Endodermal cell (in vitro differentiated cells): ENCODE data around the gene ACAD10. TPM values are rescaled to one million over a fixed set of nuclear protein-coding genes. Genes with fewer than 3 reads are reported as not detected.

Experiments used
- DNase-seq: peaks from one replicate; pipeline ENCODE4 v3.0.0-alpha.2; 2017
- H3K27ac ChIP-seq: 2 replicates; pipeline ENCODE4 v1.5.1; 2013; ENCODE audit warnings: mild to moderate bottlenecking, low read depth, low read length, moderate library complexity
- H3K27me3 ChIP-seq: 2 replicates; pipeline ENCODE4 v1.6.1; 2013; ENCODE audit warnings: mild to moderate bottlenecking, low read length, moderate library complexity; ENCODE audit not compliant: insufficient read depth, control insufficient read depth, poor library complexity, severe bottlenecking
- H3K36me3 ChIP-seq: 2 replicates; pipeline ENCODE4 v1.7.0; 2013; ENCODE audit warnings: mild to moderate bottlenecking, low read length, moderate library complexity; ENCODE audit not compliant: control insufficient read depth, insufficient read depth
- H3K4me1 ChIP-seq: one replicate; pipeline ENCODE4 v1.7.0; 2013; ENCODE audit warnings: low read length; ENCODE audit not compliant: control insufficient read depth, insufficient read depth
- H3K4me3 ChIP-seq: 2 replicates; pipeline ENCODE4 v1.5.1; 2013; ENCODE audit warnings: mild to moderate bottlenecking, low read length, moderate library complexity
- H3K9ac ChIP-seq: 2 replicates; pipeline ENCODE4 v1.6.1; 2013; ENCODE audit warnings: mild to moderate bottlenecking, low read length, moderate library complexity; ENCODE audit not compliant: poor library complexity, severe bottlenecking; ENCODE audit errors: extremely low read depth
- H3K9me3 ChIP-seq: 2 replicates; pipeline ENCODE4 v1.6.1; 2013; ENCODE audit warnings: mild to moderate bottlenecking, low read length, moderate library complexity; ENCODE audit not compliant: control insufficient read depth
- H3K27ac Mint-ChIP-seq: 2 replicates; pipeline ENCODE4 v1.8.0; 2020; ENCODE audit warnings: mixed read lengths
- H3K27me3 Mint-ChIP-seq: 2 replicates; pipeline ENCODE4 v1.8.0; 2021; ENCODE audit warnings: mild to moderate bottlenecking, mixed read lengths; ENCODE audit not compliant: insufficient read depth
- H3K36me3 Mint-ChIP-seq: 2 replicates; pipeline ENCODE4 v1.8.0; 2020; ENCODE audit warnings: low read depth, mixed read lengths
- H3K4me1 Mint-ChIP-seq: 2 replicates; pipeline ENCODE4 v1.8.0; 2020; ENCODE audit warnings: mixed read lengths
- H3K4me3 Mint-ChIP-seq: 2 replicates; pipeline ENCODE4 v1.8.0; 2020; ENCODE audit warnings: mild to moderate bottlenecking, moderate library complexity, mixed read lengths
- H3K9me3 Mint-ChIP-seq: 2 replicates; pipeline ENCODE4 v1.8.0; 2020; ENCODE audit warnings: mild to moderate bottlenecking, mixed read lengths
- CTCF ChIP-seq: fragments of 200-600 bp; sonication (generic); conservative IDR thresholded peaks from 2 replicates; pipeline ENCODE4 v1.5.0; 2021; ENCODE audit warnings: antibody characterized with exemption, mild to moderate bottlenecking
- WGBS, 2 experiments: methylation state at CpG; one replicate each; pipeline versions ENCODE4 v1.1.5 to v1.1.7; 2013; ENCODE audit warnings: missing lambda C conversion rate in 2 of 2, mixed read lengths in 1 of 2; ENCODE audit not compliant: insufficient coverage in 1 of 2, insufficient read length in 1 of 2; 5-methylcytosine and 5-hydroxymethylcytosine counted together
- total RNA-seq, 2 donors: library from RNA; stranded (reverse); fragmentation: NEBNext Ultra II Directional in 1 of 2; extraction: Animal tissue kit (Norgen Biotek cat#: 25700) in 1 of 2; gene quantifications; 2 replicates in 1 of 2; 3 replicates in 1 of 2; pipeline ENCODE4 v1.2.1, GENCODE V29; 2021

ACAD10 gene
- total RNA-seq, 2 donors from 2014 or later, result 43.7 to 47.0 TPM

GRCh38 chr12:111745211-111745610, 59.4 kb downstream of the ACAD10 start:
- peak; percentile 39 for TF ChIP-seq CTCF
- Histone ChIP-seq H3K36me3 (peaks cover 24% of the 10 kb centered on the region), H3K9ac (no peak overlapping the region), H3K4me1 (peaks cover 9% of the 10 kb centered on the region), H3K9me3 (no peaks in the 10 kb centered on the region), H3K27ac (no peak overlapping the region), H3K4me3 (no peak overlapping the region), H3K27me3 (no peaks in the 10 kb centered on the region)
- H3K27ac Mint-ChIP-seq, result peak overlapping the region; percentile 30
- DNase-seq, result peak; percentile 50
- H3K36me3 Mint-ChIP-seq, result peaks cover 42% of the 10 kb centered on the region
- 85 to 100% methylated on average over 2 to 4 of the region's 4 CpGs for WGBS, 2 experiments
- no peaks in the 10 kb centered on the region for H3K27me3 Mint-ChIP-seq
- no peak overlapping the region for H3K4me3 Mint-ChIP-seq
- H3K9me3 Mint-ChIP-seq, result no peaks in the 10 kb centered on the region
- peaks cover 10% of the 10 kb centered on the region for H3K4me1 Mint-ChIP-seq

DNA sequence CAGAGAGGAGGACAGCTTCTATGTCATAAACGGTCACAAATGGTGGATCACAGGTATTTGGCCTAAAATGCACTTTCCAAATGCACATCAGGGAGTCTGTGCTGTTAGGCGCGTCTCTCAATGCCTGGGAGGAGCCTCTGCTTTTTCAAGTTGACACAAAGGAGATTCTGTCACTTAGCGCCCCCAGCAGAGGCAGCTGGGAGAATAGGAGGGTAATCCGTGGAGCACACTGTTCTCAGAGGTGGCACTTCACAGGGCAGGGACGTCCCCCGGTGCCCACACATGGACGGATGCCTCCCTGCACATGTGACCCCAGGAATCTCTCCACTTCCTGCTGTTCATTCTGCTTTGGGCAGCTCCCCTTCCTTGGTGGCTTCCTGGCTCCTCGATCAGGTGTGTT, 61.5 kb downstream of the ACAD10 start:
- H3K9me3 Mint-ChIP-seq, result no peaks in the 10 kb centered on the region
- Histone ChIP-seq H3K9ac (no peak overlapping the region), H3K4me1 (peaks cover 9% of the 10 kb centered on the region), H3K27me3 (no peaks in the 10 kb centered on the region), H3K4me3 (no peak overlapping the region), H3K36me3 (peaks cover 24% of the 10 kb centered on the region), H3K27ac (no peak overlapping the region), H3K9me3 (no peaks in the 10 kb centered on the region)
- DNase-seq, result peak; percentile 52
- no peak for TF ChIP-seq CTCF
- no peaks in the 10 kb centered on the region for H3K27me3 Mint-ChIP-seq
- WGBS, 2 experiments, result 90 to 91% methylated on average over 9 of the region's 9 CpGs
- H3K36me3 Mint-ChIP-seq, result peaks cover 49% of the 10 kb centered on the region
- no peak overlapping the region for H3K4me3 Mint-ChIP-seq
- no peak overlapping the region for H3K27ac Mint-ChIP-seq
- H3K4me1 Mint-ChIP-seq, result peaks cover 10% of the 10 kb centered on the region

DNA sequence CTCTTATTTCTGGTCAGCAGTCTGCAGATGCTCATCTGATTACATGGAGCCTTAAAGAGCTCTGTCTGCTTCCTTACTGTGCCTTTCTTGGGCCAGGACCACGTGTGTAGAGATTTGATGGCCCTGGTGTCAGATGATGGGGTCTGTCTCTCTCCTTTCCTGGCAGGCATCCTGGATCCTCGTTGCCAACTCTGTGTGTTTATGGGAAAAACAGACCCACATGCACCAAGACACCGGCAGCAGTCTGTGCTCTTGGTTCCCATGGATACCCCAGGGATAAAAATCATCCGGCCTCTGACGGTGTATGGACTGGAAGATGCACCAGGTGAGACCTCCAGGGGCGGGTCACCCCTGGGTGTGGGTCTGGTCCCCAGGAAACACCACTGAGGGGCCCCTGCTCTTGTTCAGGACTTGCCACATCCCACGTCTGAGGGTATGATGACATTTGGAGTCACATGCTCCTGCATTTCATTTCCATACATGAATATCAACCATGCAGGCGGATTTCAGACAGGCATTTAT, 62.4 kb downstream of the ACAD10 start:
- Histone ChIP-seq H3K9me3 (no peaks in the 10 kb centered on the region), H3K4me3 (no peak overlapping the region), H3K27ac (no peak overlapping the region), H3K36me3 (peaks cover 24% of the 10 kb centered on the region), H3K27me3 (no peaks in the 10 kb centered on the region), H3K9ac (no peak overlapping the region), H3K4me1 (peaks cover 9% of the 10 kb centered on the region)
- TF ChIP-seq CTCF, result no peak
- Mint-ChIP-seq H3K27me3 (no peaks in the 10 kb centered on the region), H3K27ac (no peak overlapping the region), H3K36me3 (peaks cover 46% of the 10 kb centered on the region), H3K4me1 (peaks cover 10% of the 10 kb centered on the region), H3K9me3 (no peaks in the 10 kb centered on the region), H3K4me3 (no peak overlapping the region)
- peak; percentile 30 for DNase-seq
- WGBS, 2 experiments, result 90 to 97% methylated on average over 6 to 8 of the region's 8 CpGs
